Measurements from ENCODE around the gene MTERF4. TPM values are rescaled to one million over a fixed set of nuclear protein-coding genes. Genes with fewer than 3 reads are reported as not detected.

Gene MTERF4
- total and polyA plus RNA-seq, 2 of the 13 experiments (the other 11 are each of a cell fraction or from before 2014, with no cell fraction given): 50.5 to 59.8 TPM

DNA sequence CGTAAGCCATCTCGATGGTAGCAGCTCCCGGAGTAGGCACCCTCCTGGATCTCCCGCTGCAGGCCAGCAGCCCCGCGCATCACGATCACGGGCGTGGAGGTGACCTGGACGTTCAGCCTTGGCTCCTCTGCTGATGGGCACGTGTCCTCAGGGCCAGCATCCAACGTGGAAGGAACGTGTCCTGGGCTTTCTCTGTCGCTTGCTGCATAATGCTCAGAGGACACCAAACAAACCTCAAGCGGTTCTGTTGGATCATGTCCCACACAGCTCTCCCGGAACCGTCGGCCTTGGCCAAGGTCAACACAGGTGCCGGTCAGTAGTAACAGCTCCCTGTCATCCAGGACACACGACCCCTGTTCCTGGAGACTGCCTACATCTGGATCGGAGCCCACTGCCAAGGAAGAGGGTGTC lies 24.1 kb upstream of the MTERF4 start:
- H3K9me3 ChIP-seq (ENCODE audit: low read length): no peaks in the 10 kb centered on the region
- DNase-seq (ENCODE audit: low spot score) (no peak), ATAC-seq (no peak), FAIRE-seq (no peak)
- ChIA-PET POLR2A (no interaction called here), CTCF (ENCODE audit: low intra/inter-chr PET ratio, low total read pairs) (no interaction called here)
- BruUV-seq (replicated peaks): no TSS peak
- H4K20me1 ChIP-seq (ENCODE audit: insufficient read depth, low read length): no peaks in the 10 kb centered on the region
- intact Hi-C loops (cut with micrococcal nuclease; ENCODE audit: unreplicated experiment): no loop called here
- no peaks in the 10 kb centered on the region for H3K4me1 ChIP-seq (ENCODE audit: insufficient read depth, low read length)
- H3K79me2 ChIP-seq (ENCODE audit: insufficient read depth, low read length): no peaks in the 10 kb centered on the region
- H3K27ac ChIP-seq (ENCODE audit: extremely low read length, insufficient read depth, low read length): no peak overlapping the region
- H2AFZ ChIP-seq (ENCODE audit: low read length): no peak overlapping the region
- in situ Hi-C loops (cut with HindIII; ENCODE audit: extremely low pct_ligation_motif_present, low pct_unique_long_range_greater_than_20kb): no loop called here
- peaks cover 15 to 26% of the 10 kb centered on the region in 2 experiments; a peak in 4 of 5 replicates for H3K36me3 ChIP-seq (replicated peaks in 1 of 2; ENCODE audit: control insufficient read depth in 1 of 2, insufficient read depth in 2 of 2, low read length in 2 of 2)
- H3K9ac ChIP-seq (ENCODE audit: insufficient read depth, low read depth, low read length): no peak overlapping the region
- H3K4me3 ChIP-seq (replicated peaks in 1 of 3; ENCODE audit: insufficient read depth in 1 of 3, low read depth in 2 of 3, low read length in 3 of 3): no peak overlapping the region
- 94% methylated on average over 18 of the region's 21 CpGs for WGBS (ENCODE audit: low lambda C conversion rate)
- H3K4me2 ChIP-seq (ENCODE audit: low read depth, low read length): no peak overlapping the region
- TF ChIP-seq POGZ (CRISPR knock-in tag; IDR thresholded peaks at IDR 0.05): no peak
- TF ChIP-seq, protein P1, sequence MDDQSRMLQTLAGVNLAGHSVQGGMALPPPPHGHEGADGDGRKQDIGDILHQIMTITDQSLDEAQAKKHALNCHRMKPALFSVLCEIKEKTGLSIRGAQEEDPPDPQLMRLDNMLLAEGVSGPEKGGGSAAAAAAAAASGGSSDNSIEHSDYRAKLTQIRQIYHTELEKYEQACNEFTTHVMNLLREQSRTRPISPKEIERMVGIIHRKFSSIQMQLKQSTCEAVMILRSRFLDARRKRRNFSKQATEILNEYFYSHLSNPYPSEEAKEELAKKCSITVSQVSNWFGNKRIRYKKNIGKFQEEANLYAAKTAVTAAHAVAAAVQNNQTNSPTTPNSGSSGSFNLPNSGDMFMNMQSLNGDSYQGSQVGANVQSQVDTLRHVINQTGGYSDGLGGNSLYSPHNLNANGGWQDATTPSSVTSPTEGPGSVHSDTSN (CRISPR knock-in tag; IDR thresholded peaks at IDR 0.05; ENCODE audit: borderline replicate concordance): no peak
- no peaks in the 10 kb centered on the region for H3K27me3 ChIP-seq (ENCODE audit: control insufficient read depth in 1 of 2, insufficient read depth in 2 of 2, low read length in 2 of 2)

DNA sequence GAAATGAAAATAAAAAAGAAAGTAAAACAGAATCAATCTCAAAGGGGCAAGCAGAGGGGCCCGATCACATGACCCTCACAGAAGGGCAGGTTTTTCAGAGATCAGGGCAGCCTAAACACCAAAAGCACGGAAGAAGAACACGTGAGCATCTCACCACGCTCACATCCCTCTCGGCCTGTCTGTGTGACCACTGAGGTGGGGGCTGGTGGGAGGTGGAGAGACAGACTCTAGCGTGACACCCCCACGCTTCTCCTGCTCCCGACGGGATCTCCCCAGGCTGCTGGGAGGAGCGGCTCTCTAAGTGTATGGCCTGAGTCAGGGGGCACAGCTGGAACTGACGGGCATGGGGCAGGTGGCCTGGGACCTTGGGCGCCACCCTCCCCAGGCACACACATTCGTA lies 23.5 kb upstream of the MTERF4 start:
- intact Hi-C loops (cut with micrococcal nuclease; ENCODE audit: unreplicated experiment): no loop called here
- no peak for DNase-seq (ENCODE audit: low spot score)
- Histone ChIP-seq H3K27ac (ENCODE audit: extremely low read length, insufficient read depth, low read length) (no peak overlapping the region), H3K4me3 (replicated peaks in 1 of 3; ENCODE audit: insufficient read depth in 1 of 3, low read depth in 2 of 3, low read length in 3 of 3) (no peak overlapping the region), H3K4me1 (ENCODE audit: insufficient read depth, low read length) (no peaks in the 10 kb centered on the region), H3K9ac (ENCODE audit: insufficient read depth, low read depth, low read length) (no peak overlapping the region), H2AFZ (ENCODE audit: low read length) (no peak overlapping the region), H3K4me2 (ENCODE audit: low read depth, low read length) (no peak overlapping the region), H3K79me2 (ENCODE audit: insufficient read depth, low read length) (no peaks in the 10 kb centered on the region), H4K20me1 (ENCODE audit: insufficient read depth, low read length) (no peaks in the 10 kb centered on the region), H3K9me3 (ENCODE audit: low read length) (no peaks in the 10 kb centered on the region), H3K36me3 (replicated peaks in 1 of 2; ENCODE audit: control insufficient read depth in 1 of 2, insufficient read depth in 2 of 2, low read length in 2 of 2) (peaks cover 15 to 29% of the 10 kb centered on the region in 2 experiments; a peak in 4 of 5 replicates), H3K27me3 (ENCODE audit: control insufficient read depth in 1 of 2, insufficient read depth in 2 of 2, low read length in 2 of 2) (no peaks in the 10 kb centered on the region)
- POLR2A ChIA-PET: no interaction called here
- ATAC-seq: no peak
- BruUV-seq (replicated peaks): no TSS peak
- 95% methylated on average over 13 of the region's 13 CpGs for WGBS (ENCODE audit: low lambda C conversion rate)
- in situ Hi-C loops (cut with HindIII; ENCODE audit: extremely low pct_ligation_motif_present, low pct_unique_long_range_greater_than_20kb): no loop called here
- no peak for TF ChIP-seq TRIM24 (CRISPR knock-in tag; IDR thresholded peaks at IDR 0.05)
- TF ChIP-seq, protein P2, sequence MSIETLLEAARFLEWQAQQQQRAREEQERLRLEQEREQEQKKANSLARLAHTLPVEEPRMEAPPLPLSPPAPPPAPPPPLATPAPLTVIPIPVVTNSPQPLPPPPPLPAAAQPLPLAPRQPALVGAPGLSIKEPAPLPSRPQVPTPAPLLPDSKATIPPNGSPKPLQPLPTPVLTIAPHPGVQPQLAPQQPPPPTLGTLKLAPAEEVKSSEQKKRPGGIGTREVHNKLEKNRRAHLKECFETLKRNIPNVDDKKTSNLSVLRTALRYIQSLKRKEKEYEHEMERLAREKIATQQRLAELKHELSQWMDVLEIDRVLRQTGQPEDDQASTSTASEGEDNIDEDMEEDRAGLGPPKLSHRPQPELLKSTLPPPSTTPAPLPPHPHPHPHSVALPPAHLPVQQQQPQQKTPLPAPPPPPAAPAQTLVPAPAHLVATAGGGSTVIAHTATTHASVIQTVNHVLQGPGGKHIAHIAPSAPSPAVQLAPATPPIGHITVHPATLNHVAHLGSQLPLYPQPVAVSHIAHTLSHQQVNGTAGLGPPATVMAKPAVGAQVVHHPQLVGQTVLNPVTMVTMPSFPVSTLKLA (IDR thresholded peaks at IDR 0.05): no peak
- TF ChIP-seq, protein P3, sequence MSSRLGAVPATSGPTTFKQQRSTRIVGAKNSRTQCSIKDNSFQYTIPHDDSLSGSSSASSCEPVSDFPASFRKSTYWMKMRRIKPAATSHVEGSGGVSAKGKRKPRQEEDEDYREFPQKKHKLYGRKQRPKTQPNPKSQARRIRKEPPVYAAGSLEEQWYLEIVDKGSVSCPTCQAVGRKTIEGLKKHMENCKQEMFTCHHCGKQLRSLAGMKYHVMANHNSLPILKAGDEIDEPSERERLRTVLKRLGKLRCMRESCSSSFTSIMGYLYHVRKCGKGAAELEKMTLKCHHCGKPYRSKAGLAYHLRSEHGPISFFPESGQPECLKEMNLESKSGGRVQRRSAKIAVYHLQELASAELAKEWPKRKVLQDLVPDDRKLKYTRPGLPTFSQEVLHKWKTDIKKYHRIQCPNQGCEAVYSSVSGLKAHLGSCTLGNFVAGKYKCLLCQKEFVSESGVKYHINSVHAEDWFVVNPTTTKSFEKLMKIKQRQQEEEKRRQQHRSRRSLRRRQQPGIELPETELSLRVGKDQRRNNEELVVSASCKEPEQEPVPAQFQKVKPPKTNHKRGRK (CRISPR knock-in tag; IDR thresholded peaks at IDR 0.05): no peak
- TF ChIP-seq, protein P4, sequence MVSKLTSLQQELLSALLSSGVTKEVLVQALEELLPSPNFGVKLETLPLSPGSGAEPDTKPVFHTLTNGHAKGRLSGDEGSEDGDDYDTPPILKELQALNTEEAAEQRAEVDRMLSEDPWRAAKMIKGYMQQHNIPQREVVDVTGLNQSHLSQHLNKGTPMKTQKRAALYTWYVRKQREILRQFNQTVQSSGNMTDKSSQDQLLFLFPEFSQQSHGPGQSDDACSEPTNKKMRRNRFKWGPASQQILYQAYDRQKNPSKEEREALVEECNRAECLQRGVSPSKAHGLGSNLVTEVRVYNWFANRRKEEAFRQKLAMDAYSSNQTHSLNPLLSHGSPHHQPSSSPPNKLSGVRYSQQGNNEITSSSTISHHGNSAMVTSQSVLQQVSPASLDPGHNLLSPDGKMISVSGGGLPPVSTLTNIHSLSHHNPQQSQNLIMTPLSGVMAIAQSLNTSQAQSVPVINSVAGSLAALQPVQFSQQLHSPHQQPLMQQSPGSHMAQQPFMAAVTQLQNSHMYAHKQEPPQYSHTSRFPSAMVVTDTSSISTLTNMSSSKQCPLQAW (CRISPR knock-in tag; IDR thresholded peaks at IDR 0.05): no peak
- CTCF ChIA-PET (ENCODE audit: low intra/inter-chr PET ratio, low total read pairs): no interaction called here
- no peak for FAIRE-seq
